Measurements from ENCODE around the gene PLCB1. TPM values are rescaled to one million over a fixed set of nuclear protein-coding genes. Genes with fewer than 3 reads are reported as not detected.

The PLCB1 gene
- total RNA-seq, 1 experiment from 2014 or later: 11.3 TPM

DNA sequence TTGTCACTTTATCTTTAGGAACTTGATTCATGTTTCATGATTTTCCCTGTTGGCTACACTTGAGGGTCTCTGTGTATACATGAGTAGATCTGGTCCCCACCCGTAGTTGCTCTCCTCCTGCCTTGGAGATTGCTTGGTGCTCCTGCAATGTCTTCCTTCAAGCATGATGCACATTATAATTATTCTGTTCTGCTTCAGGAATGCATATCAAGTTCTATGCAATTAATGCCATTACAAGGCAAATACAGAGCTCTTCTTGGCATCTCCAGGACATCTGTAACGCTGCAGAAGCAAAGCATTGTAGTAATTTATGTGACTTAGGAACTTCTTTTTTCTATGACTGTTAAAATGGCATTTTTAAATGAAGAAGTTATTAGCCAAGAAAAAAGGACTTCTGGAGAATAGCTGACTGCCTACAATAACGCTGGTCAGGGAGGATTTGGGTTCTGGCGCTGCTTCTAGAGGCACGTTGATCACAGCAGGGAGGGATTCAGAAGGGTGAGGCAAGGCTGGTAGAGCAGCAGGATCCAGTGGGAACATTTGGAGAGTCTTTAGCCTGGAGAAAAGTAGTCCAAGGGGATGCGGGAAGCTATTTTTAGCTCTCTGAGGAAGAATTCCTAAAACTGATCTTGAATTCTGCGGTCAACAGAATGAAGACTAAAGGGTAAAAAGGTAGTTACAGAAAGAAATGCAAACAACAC lies 203.6 kb downstream of the PLCB1 start (continued):
- TF ChIP-seq, protein P1, sequence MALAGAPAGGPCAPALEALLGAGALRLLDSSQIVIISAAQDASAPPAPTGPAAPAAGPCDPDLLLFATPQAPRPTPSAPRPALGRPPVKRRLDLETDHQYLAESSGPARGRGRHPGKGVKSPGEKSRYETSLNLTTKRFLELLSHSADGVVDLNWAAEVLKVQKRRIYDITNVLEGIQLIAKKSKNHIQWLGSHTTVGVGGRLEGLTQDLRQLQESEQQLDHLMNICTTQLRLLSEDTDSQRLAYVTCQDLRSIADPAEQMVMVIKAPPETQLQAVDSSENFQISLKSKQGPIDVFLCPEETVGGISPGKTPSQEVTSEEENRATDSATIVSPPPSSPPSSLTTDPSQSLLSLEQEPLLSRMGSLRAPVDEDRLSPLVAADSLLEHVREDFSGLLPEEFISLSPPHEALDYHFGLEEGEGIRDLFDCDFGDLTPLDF (CRISPR knock-in tag; IDR thresholded peaks at IDR 0.05): no peak

DNA sequence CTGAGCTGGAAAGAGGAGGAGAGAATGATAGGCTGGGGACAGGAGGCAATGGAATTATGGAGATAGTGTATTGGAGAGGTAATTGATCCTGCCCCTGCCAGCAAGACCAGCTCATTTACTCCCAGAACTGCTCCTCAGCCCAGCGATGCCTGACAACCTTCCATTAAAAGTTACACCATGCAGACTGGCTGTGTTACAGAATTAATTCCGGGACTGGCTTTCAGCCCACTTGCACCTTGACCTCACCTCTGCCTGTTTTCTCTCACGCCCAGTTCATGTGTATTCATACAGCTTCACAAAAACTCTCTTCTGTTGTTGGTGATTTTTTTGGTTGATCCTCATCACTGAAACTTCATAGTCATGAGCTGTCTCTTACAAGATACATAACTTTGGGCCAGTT lies 207.3 kb downstream of the PLCB1 start:
- CTCF ChIA-PET: interaction anchor here (1.3 kb wide), 1 partner anchor 382 kb away, joined by 4 read pairs; no protein-coding TSS in a partner anchor
- no peak overlapping the region for H3K4me3 Mint-ChIP-seq
- peaks cover 12% of the 10 kb centered on the region for H3K4me1 Mint-ChIP-seq
- DNase-seq (ENCODE audit: low spot score): no peak
- peaks cover 7% of the 10 kb centered on the region; the same call in 1 of the 2 replicates for H3K9me3 Mint-ChIP-seq
- POLR2A ChIA-PET: no interaction called here
- H3K36me3 Mint-ChIP-seq: no peaks in the 10 kb centered on the region
- TF ChIP-seq, protein P2, sequence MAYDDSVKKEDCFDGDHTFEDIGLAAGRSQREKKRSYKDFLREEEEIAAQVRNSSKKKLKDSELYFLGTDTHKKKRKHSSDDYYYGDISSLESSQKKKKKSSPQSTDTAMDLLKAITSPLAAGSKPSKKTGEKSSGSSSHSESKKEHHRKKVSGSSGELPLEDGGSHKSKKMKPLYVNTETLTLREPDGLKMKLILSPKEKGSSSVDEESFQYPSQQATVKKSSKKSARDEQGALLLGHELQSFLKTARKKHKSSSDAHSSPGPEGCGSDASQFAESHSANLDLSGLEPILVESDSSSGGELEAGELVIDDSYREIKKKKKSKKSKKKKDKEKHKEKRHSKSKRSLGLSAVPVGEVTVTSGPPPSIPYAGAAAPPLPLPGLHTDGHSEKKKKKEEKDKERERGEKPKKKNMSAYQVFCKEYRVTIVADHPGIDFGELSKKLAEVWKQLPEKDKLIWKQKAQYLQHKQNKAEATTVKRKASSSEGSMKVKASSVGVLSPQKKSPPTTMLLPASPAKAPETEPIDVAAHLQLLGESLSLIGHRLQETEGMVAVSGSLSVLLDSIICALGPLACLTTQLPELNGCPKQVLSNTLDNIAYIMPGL (CRISPR knock-in tag; IDR thresholded peaks at IDR 0.05): no peak
- TF ChIP-seq, protein P3, sequence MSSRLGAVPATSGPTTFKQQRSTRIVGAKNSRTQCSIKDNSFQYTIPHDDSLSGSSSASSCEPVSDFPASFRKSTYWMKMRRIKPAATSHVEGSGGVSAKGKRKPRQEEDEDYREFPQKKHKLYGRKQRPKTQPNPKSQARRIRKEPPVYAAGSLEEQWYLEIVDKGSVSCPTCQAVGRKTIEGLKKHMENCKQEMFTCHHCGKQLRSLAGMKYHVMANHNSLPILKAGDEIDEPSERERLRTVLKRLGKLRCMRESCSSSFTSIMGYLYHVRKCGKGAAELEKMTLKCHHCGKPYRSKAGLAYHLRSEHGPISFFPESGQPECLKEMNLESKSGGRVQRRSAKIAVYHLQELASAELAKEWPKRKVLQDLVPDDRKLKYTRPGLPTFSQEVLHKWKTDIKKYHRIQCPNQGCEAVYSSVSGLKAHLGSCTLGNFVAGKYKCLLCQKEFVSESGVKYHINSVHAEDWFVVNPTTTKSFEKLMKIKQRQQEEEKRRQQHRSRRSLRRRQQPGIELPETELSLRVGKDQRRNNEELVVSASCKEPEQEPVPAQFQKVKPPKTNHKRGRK (CRISPR knock-in tag; IDR thresholded peaks at IDR 0.05; ENCODE audit: borderline replicate concordance): no peak
- TF ChIP-seq RORB (CRISPR knock-in tag; IDR thresholded peaks at IDR 0.05): no peak
- TF ChIP-seq, protein P4, sequence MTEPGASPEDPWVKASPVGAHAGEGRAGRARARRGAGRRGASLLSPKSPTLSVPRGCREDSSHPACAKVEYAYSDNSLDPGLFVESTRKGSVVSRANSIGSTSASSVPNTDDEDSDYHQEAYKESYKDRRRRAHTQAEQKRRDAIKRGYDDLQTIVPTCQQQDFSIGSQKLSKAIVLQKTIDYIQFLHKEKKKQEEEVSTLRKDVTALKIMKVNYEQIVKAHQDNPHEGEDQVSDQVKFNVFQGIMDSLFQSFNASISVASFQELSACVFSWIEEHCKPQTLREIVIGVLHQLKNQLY (CRISPR knock-in tag; IDR thresholded peaks at IDR 0.05): no peak
- TF ChIP-seq ZNF416 (CRISPR knock-in tag; IDR thresholded peaks at IDR 0.05): no peak
- no peak for TF ChIP-seq ZNF671 (CRISPR knock-in tag; IDR thresholded peaks at IDR 0.05)
- TF ChIP-seq ESRRA (CRISPR knock-in tag; IDR thresholded peaks at IDR 0.05; ENCODE audit: borderline replicate concordance): no peak
- no peak for TF ChIP-seq OVOL2 (CRISPR knock-in tag; IDR thresholded peaks at IDR 0.05; ENCODE audit: borderline replicate concordance)
- no peak for TF ChIP-seq TCF7 (CRISPR knock-in tag; IDR thresholded peaks at IDR 0.05; ENCODE audit: low read depth)
- TF ChIP-seq, protein P5, sequence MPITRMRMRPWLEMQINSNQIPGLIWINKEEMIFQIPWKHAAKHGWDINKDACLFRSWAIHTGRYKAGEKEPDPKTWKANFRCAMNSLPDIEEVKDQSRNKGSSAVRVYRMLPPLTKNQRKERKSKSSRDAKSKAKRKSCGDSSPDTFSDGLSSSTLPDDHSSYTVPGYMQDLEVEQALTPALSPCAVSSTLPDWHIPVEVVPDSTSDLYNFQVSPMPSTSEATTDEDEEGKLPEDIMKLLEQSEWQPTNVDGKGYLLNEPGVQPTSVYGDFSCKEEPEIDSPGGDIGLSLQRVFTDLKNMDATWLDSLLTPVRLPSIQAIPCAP (CRISPR knock-in tag; IDR thresholded peaks at IDR 0.05): no peak
- TF ChIP-seq, protein P6, sequence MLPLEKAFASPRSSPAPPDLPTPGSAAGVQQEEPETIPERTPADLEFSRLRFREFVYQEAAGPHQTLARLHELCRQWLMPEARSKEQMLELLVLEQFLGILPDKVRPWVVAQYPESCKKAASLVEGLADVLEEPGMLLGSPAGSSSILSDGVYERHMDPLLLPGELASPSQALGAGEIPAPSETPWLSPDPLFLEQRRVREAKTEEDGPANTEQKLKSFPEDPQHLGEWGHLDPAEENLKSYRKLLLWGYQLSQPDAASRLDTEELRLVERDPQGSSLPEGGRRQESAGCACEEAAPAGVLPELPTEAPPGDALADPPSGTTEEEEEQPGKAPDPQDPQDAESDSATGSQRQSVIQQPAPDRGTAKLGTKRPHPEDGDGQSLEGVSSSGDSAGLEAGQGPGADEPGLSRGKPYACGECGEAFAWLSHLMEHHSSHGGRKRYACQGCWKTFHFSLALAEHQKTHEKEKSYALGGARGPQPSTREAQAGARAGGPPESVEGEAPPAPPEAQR (CRISPR knock-in tag; IDR thresholded peaks at IDR 0.05): no peak
- TF ChIP-seq, protein P7, sequence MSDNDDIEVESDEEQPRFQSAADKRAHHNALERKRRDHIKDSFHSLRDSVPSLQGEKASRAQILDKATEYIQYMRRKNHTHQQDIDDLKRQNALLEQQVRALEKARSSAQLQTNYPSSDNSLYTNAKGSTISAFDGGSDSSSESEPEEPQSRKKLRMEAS (CRISPR knock-in tag; IDR thresholded peaks at IDR 0.05): no peak
- TF ChIP-seq, protein P8, sequence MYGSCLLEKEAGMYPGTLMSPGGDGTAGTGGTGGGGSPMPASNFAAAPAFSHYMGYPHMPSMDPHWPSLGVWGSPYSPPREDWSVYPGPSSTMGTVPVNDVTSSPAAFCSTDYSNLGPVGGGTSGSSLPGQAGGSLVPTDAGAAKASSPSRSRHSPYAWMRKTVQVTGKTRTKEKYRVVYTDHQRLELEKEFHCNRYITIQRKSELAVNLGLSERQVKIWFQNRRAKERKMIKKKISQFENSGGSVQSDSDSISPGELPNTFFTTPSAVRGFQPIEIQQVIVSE (CRISPR knock-in tag; IDR thresholded peaks at IDR 0.05; ENCODE audit: borderline replicate concordance): no peak
- TF ChIP-seq CBFB (CRISPR knock-in tag; IDR thresholded peaks at IDR 0.05; ENCODE audit: low read depth): no peak
- TF ChIP-seq TEAD4 (CRISPR knock-in tag; IDR thresholded peaks at IDR 0.05): no peak
- TF ChIP-seq PRRX2 (CRISPR knock-in tag; IDR thresholded peaks at IDR 0.05): no peak
- TF ChIP-seq, protein P9, sequence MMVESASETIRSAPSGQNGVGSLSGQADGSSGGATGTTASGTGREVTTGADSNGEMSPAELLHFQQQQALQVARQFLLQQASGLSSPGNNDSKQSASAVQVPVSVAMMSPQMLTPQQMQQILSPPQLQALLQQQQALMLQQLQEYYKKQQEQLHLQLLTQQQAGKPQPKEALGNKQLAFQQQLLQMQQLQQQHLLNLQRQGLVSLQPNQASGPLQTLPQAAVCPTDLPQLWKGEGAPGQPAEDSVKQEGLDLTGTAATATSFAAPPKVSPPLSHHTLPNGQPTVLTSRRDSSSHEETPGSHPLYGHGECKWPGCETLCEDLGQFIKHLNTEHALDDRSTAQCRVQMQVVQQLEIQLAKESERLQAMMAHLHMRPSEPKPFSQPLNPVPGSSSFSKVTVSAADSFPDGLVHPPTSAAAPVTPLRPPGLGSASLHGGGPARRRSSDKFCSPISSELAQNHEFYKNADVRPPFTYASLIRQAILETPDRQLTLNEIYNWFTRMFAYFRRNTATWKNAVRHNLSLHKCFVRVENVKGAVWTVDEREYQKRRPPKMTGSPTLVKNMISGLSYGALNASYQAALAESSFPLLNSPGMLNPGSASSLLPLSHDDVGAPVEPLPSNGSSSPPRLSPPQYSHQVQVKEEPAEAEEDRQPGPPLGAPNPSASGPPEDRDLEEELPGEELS (CRISPR knock-in tag; IDR thresholded peaks at IDR 0.05): no peak
- no peak for ATAC-seq
- H3K27me3 Mint-ChIP-seq (ENCODE audit: low read depth): no peaks in the 10 kb centered on the region
- H3K27ac Mint-ChIP-seq: no peak overlapping the region

Measured in WTC11 (cell line).